Articular chondrocyte of knee joint (primary cell): ENCODE data around the gene PRODH. TPM values are rescaled to one million over a fixed set of nuclear protein-coding genes. Genes with fewer than 3 reads are reported as not detected.

Experiments used
- total RNA-seq: library from RNA; depleted of rRNA; stranded (reverse); fragments of >200 nt; gene quantifications from 2 replicates; pipeline ENCODE4 v1.2.3, GENCODE V29; 2012

Gene PRODH
- total RNA-seq = under 0.01 TPM in 1 of 2 replicates, not detected in the other

GRCh38 chr22:18935889-18936529 lies at the start of gene PRODH:
TSS of gene PRODH (minus strand) at chr22:18936293. CDS start at chr22:18936287, 6 bp downstream.

DNA sequence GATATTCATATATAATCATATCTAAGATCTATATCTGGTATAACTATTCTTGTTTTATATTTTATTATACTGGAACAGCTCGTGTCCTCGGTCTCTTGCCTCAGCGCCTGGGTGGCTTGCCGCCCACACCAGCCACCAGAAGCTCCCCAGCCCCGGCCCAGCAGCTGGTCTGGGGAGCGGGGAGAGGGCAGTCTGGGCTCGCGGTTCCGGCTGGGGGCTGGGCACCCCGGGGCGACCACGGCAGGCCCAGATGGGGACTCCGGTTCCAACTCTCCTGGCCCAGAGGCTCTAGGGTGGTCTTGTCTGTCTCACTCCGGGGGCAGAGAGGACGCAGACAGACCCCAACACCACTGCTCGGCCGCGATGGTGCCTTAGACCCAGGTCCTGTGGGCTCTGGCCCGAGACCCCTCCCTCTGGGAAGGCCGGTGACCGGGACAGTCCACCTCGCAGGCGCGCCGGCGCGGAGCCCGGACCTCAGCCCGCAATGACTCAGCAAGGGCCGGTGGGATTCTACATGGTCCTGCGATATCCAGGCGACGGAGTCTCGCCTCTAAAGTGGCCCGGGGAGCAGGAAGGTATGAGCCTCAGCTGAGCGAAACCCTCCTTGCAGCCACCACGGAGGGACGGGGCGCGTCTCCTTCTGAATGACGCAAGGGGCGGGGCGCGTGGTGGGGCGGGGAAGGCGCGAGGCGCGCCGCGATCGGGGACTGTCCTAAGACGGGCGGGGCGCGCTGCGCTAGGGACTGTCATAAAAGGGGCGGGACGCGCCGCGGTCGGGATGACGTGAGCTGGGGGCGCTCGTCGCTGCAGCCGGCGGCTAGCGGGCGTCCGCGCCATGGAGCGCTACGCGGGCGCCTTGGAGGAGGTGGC lies 30.3 kb downstream of the PRODH start, which contains the start of gene DGCR6:
Gene DGCR6, plus strand, starts transcription at position 781 of the 870 bp plus-strand sequence. Its CDS starts 55 bp downstream, at position 836.

Other genes with a start within 250 kb of the PRODH start
- gene DGCR6, start 30.0 kb downstream of the PRODH start, total RNA-seq = 1.2 and 1.6 TPM in 2 replicates
- gene DGCR2, start 186.1 kb upstream of the PRODH start, total RNA-seq = 30.6 and 35.7 TPM in 2 replicates
- gene TSSK2, start 195.0 kb upstream of the PRODH start, total RNA-seq = not detected in 2 replicates
- gene ESS2, start 208.4 kb upstream of the PRODH start, total RNA-seq = 15.4 and 15.5 TPM in 2 replicates
- gene GSC2, start 214.0 kb upstream of the PRODH start, total RNA-seq = not detected in 2 replicates
- 54.0 and 61.5 TPM in 2 replicates for gene SLC25A1, start 242.4 kb upstream of the PRODH start, total RNA-seq